IPS-15b (cell line): ENCODE results near the gene TVP23C.

Experiments
- H3K27me3 ChIP-seq: one replicate; pipeline ENCODE4 v1.6.1; 2013; ENCODE audit warnings: low read length; ENCODE audit not compliant: control insufficient read depth, insufficient read depth
- H3K36me3 ChIP-seq: one replicate; pipeline ENCODE4 v1.6.1; 2013; ENCODE audit warnings: low read length; ENCODE audit not compliant: control insufficient read depth, insufficient read depth
- H3K4me1 ChIP-seq: one replicate; pipeline ENCODE4 v1.6.1; 2013; ENCODE audit warnings: mild to moderate bottlenecking, low read length; ENCODE audit not compliant: control insufficient read depth, insufficient read depth
- H3K4me3 ChIP-seq: one replicate; pipeline ENCODE4 v1.5.1; 2013; ENCODE audit warnings: low read depth, low read length
- H3K9ac ChIP-seq: one replicate; pipeline ENCODE4 v1.6.1; 2013; ENCODE audit warnings: low read depth, mild to moderate bottlenecking, low read length
- H3K9me3 ChIP-seq: one replicate; pipeline ENCODE4 v1.6.1; 2013; ENCODE audit warnings: mild to moderate bottlenecking, low read length; ENCODE audit not compliant: control insufficient read depth, insufficient read depth

Gene TVP23C

DNA sequence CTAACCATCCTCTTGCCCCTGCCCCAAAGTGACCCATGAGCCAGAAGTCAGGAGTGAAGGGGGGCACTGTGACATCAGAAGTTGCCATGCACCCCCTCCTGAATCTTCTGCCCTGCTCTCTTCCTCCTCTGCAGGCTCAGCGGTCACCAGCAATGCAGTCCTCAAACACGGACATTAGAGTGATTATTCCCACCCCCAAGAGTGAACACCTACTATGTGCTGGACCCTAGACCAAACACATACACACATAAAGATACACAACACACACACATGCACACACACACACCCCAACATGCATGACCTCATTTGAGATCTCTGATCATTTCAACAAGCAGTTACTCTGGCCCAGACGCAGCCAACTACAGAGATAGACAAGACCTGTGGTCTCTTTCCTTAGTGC is 95.7 kb downstream of the TVP23C start, which contains the start of gene CDRT4:
Gene CDRT4 (minus strand): TSS at position 30 of the 400 bp plus-strand sequence. CDS start 27,383 bp downstream, outside the sequence.
- H3K36me3 ChIP-seq, result peaks cover 2% of the 10 kb centered on the region
- peaks cover 4% of the 10 kb centered on the region for H3K4me1 ChIP-seq
- no peaks in the 10 kb centered on the region for H3K27me3 ChIP-seq
- H3K9ac ChIP-seq, result no peak within 1 kb of the TSS
- no peak within 1 kb of the TSS for H3K4me3 ChIP-seq
- H3K9me3 ChIP-seq, result no peaks in the 10 kb centered on the region

DNA sequence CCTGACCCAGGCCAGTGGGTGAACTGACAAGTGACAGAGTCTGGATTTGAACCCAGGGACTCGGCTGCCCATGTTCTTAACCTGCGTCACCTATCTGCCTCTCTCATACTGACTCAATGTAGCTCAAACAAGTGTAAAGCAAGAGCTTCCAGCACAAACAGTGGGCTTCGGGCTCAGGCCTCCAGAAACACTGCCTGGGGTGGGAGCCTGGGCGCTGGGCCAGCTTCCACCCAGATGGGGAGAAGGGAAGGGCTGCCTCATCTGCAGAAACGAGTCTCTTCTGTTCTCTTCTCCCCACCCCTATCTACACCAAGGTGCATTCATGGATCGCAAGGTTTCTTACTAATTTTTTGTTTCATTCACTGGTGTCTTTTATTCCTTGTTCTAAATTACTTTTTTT is 97.2 kb downstream of the TVP23C start:
- Histone ChIP-seq H3K4me1 (no peaks in the 10 kb centered on the region), H3K27me3 (no peaks in the 10 kb centered on the region), H3K4me3 (no peak overlapping the region), H3K9me3 (no peaks in the 10 kb centered on the region), H3K36me3 (peaks cover 2% of the 10 kb centered on the region), H3K9ac (no peak overlapping the region)

DNA sequence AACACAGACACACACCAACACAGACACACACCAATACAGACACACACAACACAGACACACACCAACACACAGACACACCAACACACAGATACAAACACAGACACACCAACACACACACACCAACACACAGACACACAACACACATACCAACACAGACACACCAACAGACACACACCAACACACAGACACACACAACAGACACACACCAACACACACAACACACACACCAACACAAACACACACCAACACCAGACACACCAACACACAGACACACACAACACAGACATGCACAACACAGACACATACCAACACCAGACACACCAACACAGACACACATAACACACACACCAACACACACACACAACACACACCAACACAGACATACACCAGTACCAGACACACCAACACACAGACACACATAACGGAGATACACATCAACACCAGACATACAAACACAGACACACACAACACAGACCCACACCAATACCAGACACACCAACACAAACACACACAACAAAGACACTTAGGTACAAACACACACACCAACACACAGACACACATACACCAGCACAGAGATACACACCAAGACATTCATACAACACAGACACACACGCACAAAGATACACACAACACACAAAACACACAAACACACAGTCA is 98.1 kb downstream of the TVP23C start:
- H3K9me3 ChIP-seq, result no peaks in the 10 kb centered on the region
- no peak overlapping the region for H3K4me3 ChIP-seq
- no peaks in the 10 kb centered on the region for H3K27me3 ChIP-seq
- H3K4me1 ChIP-seq, result no peaks in the 10 kb centered on the region
- peaks cover 2% of the 10 kb centered on the region for H3K36me3 ChIP-seq
- no peak overlapping the region for H3K9ac ChIP-seq

DNA sequence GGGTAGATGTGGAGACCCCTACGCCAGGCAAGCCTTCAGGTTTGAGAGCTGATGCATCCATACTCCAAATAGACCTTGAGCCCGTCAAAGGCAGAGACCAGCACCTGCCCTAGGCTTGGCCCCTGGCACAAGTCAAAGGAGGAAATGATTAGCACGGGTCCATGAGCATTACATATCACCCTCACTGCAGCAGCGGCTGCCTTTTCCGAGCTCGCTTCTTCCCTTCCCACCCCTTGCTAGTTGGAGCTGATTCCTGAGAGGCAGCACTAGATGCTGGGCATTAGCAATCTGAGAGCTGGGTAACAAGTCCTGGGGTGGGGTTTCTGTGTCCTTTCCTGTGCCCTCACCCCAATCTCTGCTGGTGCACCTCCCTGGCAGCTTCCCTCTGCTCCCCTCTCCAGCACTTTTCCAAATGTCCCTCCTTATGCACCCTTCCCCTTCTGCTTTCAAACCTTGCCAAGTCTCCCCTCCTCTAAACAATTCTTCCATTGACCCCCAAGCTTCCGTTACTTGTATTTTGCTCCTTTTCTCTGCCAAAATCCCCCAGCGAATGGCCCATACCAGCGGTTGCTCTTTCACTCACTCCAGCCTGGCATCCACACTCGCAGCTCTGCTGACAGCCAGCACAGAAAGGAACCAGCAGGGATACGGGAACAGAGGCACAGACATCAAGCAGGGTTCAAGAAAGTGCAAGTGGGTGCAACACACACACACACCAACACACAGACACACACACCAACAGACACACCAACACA is 98.9 kb downstream of the TVP23C start:
- H3K4me3 ChIP-seq, result no peak overlapping the region
- H3K9ac ChIP-seq, result no peak overlapping the region
- H3K9me3 ChIP-seq, result no peaks in the 10 kb centered on the region
- H3K36me3 ChIP-seq, result peaks cover 2% of the 10 kb centered on the region
- no peaks in the 10 kb centered on the region for H3K4me1 ChIP-seq
- H3K27me3 ChIP-seq, result no peaks in the 10 kb centered on the region

DNA sequence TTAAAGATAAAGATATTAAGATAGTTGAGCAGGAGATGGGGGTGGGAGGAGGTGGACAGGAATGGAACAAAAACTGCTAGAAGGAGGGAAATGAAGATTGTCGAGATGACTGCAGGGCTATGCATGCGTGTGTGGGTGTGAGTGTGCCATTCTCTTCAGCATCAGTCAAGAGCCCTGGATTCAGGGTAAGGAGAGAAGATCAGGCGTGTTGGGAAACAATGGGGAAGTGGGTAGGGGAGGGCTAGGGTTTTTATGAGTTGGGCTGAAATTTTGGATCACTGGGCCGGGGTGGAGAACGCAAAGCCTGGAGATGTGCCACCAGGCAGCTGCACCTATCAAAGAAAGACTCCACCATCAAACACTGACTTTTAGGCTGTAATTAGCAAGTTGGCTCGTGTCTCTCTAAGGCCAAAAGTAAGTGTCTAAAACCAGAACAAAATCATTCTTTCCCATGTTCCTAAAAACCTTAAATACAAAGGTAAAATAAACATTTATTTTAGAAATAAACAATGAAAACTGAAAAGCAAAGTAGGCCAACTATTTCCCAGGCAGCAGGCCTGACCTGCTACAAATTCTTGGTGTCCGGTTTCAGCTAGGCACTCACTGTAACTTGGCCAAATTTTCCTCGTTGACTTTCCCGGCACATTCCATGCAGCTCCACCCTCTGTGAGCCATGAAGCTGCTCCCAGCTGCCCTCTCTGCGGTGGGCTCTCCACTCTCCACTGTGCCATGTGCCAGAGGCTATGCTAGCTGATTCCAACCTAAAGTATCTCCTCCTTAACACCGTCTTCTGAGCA is 100.1 kb downstream of the TVP23C start:
- no peak overlapping the region for H3K4me3 ChIP-seq
- H3K4me1 ChIP-seq, result no peaks in the 10 kb centered on the region
- H3K9ac ChIP-seq, result no peak overlapping the region
- H3K36me3 ChIP-seq, result peaks cover 2% of the 10 kb centered on the region
- no peaks in the 10 kb centered on the region for H3K9me3 ChIP-seq
- H3K27me3 ChIP-seq, result no peaks in the 10 kb centered on the region

DNA sequence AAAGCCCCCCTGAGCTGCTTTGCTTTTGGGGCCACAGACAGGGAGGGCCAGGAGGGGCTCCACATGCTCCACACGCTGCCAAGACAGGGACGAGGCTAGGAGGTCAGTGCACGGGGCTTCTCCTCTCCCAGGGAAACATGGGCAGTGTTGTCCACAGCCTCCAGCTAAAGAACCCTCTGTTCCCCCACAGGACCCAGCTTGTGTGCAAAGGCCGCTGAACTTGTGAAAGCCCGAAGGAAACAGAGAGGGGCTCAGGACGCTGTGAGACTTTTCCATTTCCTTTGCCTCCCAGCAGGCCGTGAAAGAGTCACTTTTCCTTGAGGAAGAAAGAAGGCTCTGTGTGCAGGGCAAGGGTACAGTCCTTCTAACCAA is 105.6 kb downstream of the TVP23C start:
- no peaks in the 10 kb centered on the region for H3K36me3 ChIP-seq
- no peak overlapping the region for H3K9ac ChIP-seq
- H3K4me1 ChIP-seq, result no peaks in the 10 kb centered on the region
- no peaks in the 10 kb centered on the region for H3K9me3 ChIP-seq
- no peaks in the 10 kb centered on the region for H3K27me3 ChIP-seq
- no peak overlapping the region for H3K4me3 ChIP-seq

DNA sequence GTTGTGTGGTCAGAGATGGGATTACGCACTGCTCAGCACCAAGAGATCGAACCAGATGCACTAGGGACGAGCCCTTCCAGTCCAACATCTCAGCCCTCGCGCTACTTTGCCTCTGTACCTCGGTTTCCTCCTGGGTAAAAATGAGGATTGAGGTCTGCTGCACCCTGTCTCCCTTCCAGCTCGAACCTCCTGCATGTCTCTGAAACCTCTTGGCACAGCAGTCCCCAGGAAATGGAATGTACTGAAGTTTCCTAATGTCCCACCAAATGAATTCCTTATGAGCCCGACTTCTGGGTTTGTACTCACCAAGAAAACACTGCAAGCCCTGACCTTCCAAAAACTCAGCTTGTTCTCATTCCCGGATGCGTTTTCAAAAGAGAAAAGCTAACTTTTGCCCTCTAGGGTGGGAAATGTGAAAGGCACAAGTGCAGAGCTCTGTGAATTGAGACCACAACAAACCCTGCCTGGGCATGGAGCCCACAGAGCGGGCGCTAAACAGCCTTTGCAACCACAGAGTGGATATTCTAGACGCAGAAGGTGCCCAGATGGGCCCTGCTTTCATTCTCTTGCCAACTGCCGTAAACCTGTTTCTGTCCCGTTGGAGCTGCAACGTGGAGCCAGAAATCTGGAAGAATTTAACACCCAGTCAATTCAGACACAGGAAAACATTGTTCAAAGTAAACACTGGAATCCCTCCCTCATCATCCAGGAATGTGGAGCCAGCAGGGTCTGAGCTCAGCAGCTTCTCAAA is 106.1 kb downstream of the TVP23C start:
- Histone ChIP-seq H3K36me3 (no peaks in the 10 kb centered on the region), H3K9me3 (no peaks in the 10 kb centered on the region), H3K27me3 (no peaks in the 10 kb centered on the region), H3K4me3 (no peak overlapping the region), H3K4me1 (no peaks in the 10 kb centered on the region), H3K9ac (no peak overlapping the region)

DNA sequence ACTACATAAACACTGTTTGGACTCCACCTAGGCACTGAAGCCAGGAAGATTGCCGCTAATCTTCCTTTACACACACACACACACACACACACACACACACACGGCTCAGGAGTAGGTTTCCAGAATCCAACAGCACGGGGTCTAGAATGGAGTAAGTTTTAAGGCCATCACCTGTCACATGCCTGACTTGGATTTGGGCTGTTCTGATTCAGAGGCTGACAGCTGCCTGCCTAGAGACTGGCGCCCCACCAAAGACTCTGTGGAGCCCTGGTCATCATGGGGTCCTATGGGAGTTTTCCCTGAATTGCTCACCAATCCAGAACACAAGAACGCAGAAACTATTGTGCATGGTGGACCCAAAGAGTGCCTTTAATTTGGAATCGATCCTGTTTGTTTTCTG is 106.8 kb downstream of the TVP23C start:
- Histone ChIP-seq H3K9ac (no peak overlapping the region), H3K9me3 (no peaks in the 10 kb centered on the region), H3K36me3 (no peaks in the 10 kb centered on the region), H3K4me1 (no peaks in the 10 kb centered on the region), H3K27me3 (no peaks in the 10 kb centered on the region), H3K4me3 (no peak overlapping the region)

DNA sequence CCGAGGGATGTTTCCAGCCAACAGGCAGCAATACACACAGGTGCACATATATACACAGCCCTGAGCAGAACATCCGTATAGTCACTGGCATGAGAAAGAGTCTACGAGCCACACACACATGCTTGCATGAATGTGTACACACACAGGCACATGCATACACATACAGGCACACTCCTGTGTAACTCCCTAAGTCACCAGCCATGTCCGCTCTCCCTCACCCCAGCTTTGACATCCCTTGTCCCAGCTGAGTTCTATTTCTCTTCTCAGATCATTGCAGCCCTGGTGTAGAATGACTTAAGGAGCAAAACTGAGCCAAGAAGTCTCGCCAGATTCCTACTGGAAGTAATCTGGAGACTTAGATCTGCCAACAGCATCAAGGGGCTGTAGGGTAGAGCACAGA is 108.9 kb downstream of the TVP23C start:
- Histone ChIP-seq H3K9ac (no peak overlapping the region), H3K4me1 (no peaks in the 10 kb centered on the region), H3K4me3 (no peak overlapping the region), H3K9me3 (no peaks in the 10 kb centered on the region), H3K36me3 (no peaks in the 10 kb centered on the region), H3K27me3 (no peaks in the 10 kb centered on the region)

DNA sequence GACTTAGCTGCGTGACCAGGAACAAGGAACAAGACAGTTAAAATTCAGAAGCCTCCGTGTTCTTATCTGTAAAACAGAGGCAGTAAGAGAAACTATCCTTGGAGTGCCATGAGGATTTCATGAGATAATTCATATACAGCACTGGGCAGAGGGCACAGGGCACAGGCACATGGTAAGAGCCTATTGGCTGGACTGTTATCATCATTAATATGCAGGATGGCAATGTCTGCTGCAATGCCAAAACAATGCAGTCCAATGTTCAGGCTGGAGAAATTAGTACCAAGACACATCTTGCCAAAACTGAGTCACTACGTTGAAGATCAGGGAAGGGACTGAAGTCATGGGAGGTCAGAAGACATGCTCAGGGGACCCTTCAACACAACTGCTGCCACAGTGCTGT is 109.5 kb downstream of the TVP23C start:
- no peak overlapping the region for H3K4me3 ChIP-seq
- H3K36me3 ChIP-seq, result no peaks in the 10 kb centered on the region
- H3K9me3 ChIP-seq, result no peaks in the 10 kb centered on the region
- no peaks in the 10 kb centered on the region for H3K4me1 ChIP-seq
- H3K9ac ChIP-seq, result no peak overlapping the region
- H3K27me3 ChIP-seq, result no peaks in the 10 kb centered on the region

DNA sequence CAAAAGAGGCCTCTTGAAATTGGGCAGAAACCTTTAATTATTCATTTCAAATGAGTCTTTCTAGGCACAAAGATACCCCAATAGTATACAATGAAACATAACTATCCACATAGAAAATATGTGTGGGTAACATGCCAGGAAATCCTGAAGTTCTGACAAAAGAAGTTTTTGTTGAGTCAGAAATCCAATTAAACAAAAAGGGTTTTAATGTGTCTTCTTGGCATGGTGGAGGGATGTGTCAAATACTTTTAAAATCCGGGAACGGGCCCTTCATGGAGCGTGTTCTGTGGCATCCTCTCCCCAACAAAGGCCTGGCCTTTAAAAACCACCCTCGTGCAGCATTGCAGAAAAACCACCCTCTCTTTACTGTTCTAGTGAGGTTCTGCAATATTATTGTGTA is 110.0 kb downstream of the TVP23C start:
- H3K4me1 ChIP-seq, result no peaks in the 10 kb centered on the region
- H3K4me3 ChIP-seq, result no peak overlapping the region
- H3K27me3 ChIP-seq, result no peaks in the 10 kb centered on the region
- no peak overlapping the region for H3K9ac ChIP-seq
- H3K36me3 ChIP-seq, result no peaks in the 10 kb centered on the region
- no peaks in the 10 kb centered on the region for H3K9me3 ChIP-seq
